SK-N-SH treated with all-trans-retinoic acid at 6 μM for 48 hours (cell line): ENCODE data around the gene GRIP1.

Experiments
- ATAC-seq: fragments of 200-7000 bp; cut with Tn5 transposase; 3 replicates; pipeline ENCODE4 v1.9.1; 2020; ENCODE audit warnings: mild to moderate bottlenecking, moderate library complexity
- CSDC2 ChIP-seq: fragments of 250-450 bp; sonication (Bioruptor Pico); IDR thresholded peaks from 2 replicates; pipeline ENCODE4 v1.5.0; 2020; ENCODE audit warnings: mild to moderate bottlenecking, moderate library complexity
- ESRRG ChIP-seq: fragments of 250-450 bp; sonication (Bioruptor Pico); IDR thresholded peaks from 2 replicates; pipeline ENCODE4 v1.6.1; 2021; ENCODE audit warnings: mild to moderate bottlenecking
- GLIS3 ChIP-seq: fragments of 250-450 bp; sonication (Bioruptor Pico); IDR thresholded peaks from 2 replicates; pipeline ENCODE4 v1.5.0; 2020; ENCODE audit warnings: mild to moderate bottlenecking, moderate library complexity
- ISL1 ChIP-seq: fragments of 250-450 bp; sonication (Bioruptor Pico); IDR thresholded peaks from 2 replicates; pipeline ENCODE4 v2.1.2; 2022; ENCODE audit warnings: mild to moderate bottlenecking, moderate library complexity
- PPARA ChIP-seq: fragments of 250-450 bp; sonication (Bioruptor Pico); IDR thresholded peaks from 2 replicates; pipeline ENCODE4 v1.5.0; 2020; ENCODE audit warnings: mild to moderate bottlenecking, borderline replicate concordance
- TCF4 ChIP-seq: fragments of 250-450 bp; sonication (Bioruptor Pico); IDR thresholded peaks from 2 replicates; pipeline ENCODE4 v1.8.0; 2021; ENCODE audit warnings: mild to moderate bottlenecking, moderate library complexity, borderline replicate concordance
- TSHZ2 ChIP-seq: fragments of 250-450 bp; sonication (Bioruptor Pico); IDR thresholded peaks from 2 replicates; pipeline ENCODE4 v1.5.0; 2020; ENCODE audit warnings: mild to moderate bottlenecking, moderate library complexity
- ZC3H10 ChIP-seq: fragments of 250-450 bp; sonication (Bioruptor Pico); IDR thresholded peaks from 2 replicates; pipeline ENCODE4 v1.5.1; 2021; ENCODE audit warnings: mild to moderate bottlenecking, moderate library complexity
- ZNF565 ChIP-seq: fragments of 450-650 bp; formaldehyde crosslinking; conservative IDR thresholded peaks from 2 replicates; pipeline ENCODE4 v1.5.0; 2020; ENCODE audit warnings: low read depth, mild to moderate bottlenecking, moderate library complexity
- ZNF70 ChIP-seq: fragments of 450-650 bp; formaldehyde crosslinking; IDR thresholded peaks from 2 replicates; pipeline ENCODE4 v1.5.0; 2020; ENCODE audit warnings: mild to moderate bottlenecking, moderate library complexity
- TF ChIP-seq, protein P1 (sequence below): fragments of 250-450 bp; sonication (Bioruptor Pico); IDR thresholded peaks from 2 replicates; pipeline ENCODE4 v1.5.1; 2021; ENCODE audit warnings: mild to moderate bottlenecking, moderate library complexity
- TF ChIP-seq, protein P2 (sequence below): fragments of 250-450 bp; sonication (Bioruptor Pico); IDR thresholded peaks from 2 replicates; pipeline ENCODE4 v1.8.0; 2021; ENCODE audit warnings: low read depth, mild to moderate bottlenecking, moderate library complexity, borderline replicate concordance

GRIP1 gene

GRCh38 chr12:66379616-66380015 lies 299.3 kb downstream of the GRIP1 start (continued):
- no peak for TF ChIP-seq TSHZ2 (CRISPR knock-in tag)
- TF ChIP-seq, protein P1, sequence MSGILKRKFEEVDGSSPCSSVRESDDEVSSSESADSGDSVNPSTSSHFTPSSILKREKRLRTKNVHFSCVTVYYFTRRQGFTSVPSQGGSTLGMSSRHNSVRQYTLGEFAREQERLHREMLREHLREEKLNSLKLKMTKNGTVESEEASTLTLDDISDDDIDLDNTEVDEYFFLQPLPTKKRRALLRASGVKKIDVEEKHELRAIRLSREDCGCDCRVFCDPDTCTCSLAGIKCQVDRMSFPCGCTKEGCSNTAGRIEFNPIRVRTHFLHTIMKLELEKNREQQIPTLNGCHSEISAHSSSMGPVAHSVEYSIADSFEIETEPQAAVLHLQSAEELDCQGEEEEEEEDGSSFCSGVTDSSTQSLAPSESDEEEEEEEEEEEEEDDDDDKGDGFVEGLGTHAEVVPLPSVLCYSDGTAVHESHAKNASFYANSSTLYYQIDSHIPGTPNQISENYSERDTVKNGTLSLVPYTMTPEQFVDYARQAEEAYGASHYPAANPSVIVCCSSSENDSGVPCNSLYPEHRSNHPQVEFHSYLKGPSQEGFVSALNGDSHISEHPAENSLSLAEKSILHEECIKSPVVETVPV (CRISPR knock-in tag), result no peak
- TF ChIP-seq, all 23 proteins: peak for 0

DNA sequence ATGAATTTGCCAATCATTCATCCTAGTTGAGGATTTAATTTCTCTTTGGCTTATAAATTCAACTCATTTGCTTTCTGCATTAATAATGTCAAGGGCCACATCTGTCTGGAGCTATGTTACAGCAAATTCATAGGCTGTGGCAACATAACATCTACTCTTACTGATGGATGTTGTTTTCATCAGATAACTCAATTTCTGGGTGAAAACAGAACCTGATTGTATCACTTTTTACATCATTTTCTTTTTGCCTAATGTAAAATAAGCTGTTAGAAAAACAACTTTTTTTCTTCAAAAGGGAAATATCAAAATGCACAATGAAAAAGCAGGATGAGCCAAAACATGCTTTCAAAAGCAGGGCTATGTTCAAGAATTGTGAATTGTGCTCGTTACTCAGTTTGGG lies 303.3 kb downstream of the GRIP1 start:
- ATAC-seq, result no peak
- TF ChIP-seq GLIS3 (CRISPR knock-in tag), result no peak
- peak; percentile 54; the same call in 1 of the 2 replicates for TF ChIP-seq TCF4 (CRISPR knock-in tag)
- no peak for TF ChIP-seq TSHZ2 (CRISPR knock-in tag)
- TF ChIP-seq ZNF70 (CRISPR knock-in tag), result no peak
- TF ChIP-seq, all 23 proteins: peak for 1

DNA sequence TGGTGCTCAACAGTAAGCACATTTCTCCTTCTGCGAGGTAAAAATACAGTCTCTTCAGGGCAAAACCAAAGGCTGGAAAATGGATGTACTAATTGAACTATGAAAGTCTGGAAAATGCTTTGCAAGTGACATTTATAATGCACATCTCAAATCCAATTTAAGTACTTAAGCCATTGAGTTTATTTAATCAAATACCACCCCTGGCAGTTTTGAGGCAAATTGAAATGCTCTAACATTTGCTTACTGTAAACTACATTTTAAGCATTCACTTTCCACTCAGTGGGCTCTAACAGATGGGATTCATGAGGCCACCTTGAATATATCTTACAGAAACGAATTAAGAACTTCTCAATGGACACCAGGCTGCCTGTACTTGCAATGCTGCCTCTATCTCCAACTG lies 306.9 kb downstream of the GRIP1 start:
- TF ChIP-seq ZNF70 (CRISPR knock-in tag) (0 out of 2 replicates have a peak, but pooled peaks have one; percentile 8), ISL1 (CRISPR knock-in tag) (peak; percentile 41; the same call in 1 of the 2 replicates), TSHZ2 (CRISPR knock-in tag) (peak; percentile 91), TCF4 (CRISPR knock-in tag) (peak; percentile 86), PPARA (no peak)
- TF ChIP-seq, protein P1 (CRISPR knock-in tag), result peak; percentile 48; the same call in 1 of the 2 replicates
- TF ChIP-seq, protein P2, sequence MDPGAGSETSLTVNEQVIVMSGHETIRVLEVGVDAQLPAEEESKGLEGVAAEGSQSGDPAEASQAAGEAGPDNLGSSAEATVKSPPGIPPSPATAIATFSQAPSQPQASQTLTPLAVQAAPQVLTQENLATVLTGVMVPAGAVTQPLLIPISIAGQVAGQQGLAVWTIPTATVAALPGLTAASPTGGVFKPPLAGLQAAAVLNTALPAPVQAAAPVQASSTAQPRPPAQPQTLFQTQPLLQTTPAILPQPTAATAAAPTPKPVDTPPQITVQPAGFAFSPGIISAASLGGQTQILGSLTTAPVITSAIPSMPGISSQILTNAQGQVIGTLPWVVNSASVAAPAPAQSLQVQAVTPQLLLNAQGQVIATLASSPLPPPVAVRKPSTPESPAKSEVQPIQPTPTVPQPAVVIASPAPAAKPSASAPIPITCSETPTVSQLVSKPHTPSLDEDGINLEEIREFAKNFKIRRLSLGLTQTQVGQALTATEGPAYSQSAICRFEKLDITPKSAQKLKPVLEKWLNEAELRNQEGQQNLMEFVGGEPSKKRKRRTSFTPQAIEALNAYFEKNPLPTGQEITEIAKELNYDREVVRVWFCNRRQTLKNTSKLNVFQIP, result no peak
- TF ChIP-seq, all 23 proteins: peak for 5
- ATAC-seq, result peak; percentile 27; the same call in 1 of the 3 replicates

GRCh38 chr12:66367015-66367667 lies 311.7 kb downstream of the GRIP1 start:
- TF ChIP-seq PPARA (no peak), ESRRG (CRISPR knock-in tag) (no peak), CSDC2 (CRISPR knock-in tag) (no peak), ZNF565 (CRISPR knock-in tag) (no peak), TCF4 (CRISPR knock-in tag) (no peak), ZNF70 (CRISPR knock-in tag) (no peak), ZC3H10 (no peak)
- TF ChIP-seq, all 23 proteins: peak for 0
- ATAC-seq, result no peak
